ENCODE measurements around the gene CRYBA1. TPM values are rescaled to one million over a fixed set of nuclear protein-coding genes. Genes with fewer than 3 reads are reported as not detected.

Gene CRYBA1
- total RNA-seq, 1 experiment from 2014 or later, result not detected

DNA sequence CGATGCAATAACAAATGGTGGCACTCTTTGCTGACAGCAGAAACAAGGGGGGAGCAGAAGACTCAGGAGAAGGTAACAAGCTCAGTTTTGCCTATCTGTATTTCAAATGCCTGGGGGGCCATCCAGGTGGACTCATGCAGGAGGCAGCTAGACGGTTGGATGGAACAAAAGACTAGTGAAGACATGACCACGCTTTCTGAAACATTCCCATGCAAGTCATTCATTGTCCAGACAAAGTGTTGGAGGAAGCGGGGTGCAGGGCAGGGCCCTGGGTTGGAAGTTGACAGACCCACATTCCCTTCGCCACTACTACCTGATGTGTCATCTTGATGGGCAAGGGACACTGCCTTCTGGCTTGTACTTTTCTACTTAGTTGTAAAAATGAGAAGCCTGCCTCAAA, 29.8 kb upstream of the CRYBA1 start:
- no peak for DNase-seq (ENCODE audit: low read depth, low spot score)
- ChIA-PET RAD21 (ENCODE audit: low non-redundant PET in 1 of 2, low total read pairs in 2 of 2, uncharacterized antibody in 2 of 2, unreplicated experiment in 2 of 2) (no interaction called here), POLR2A (no interaction called here), CTCF (interaction anchor here (1.5 to 5.6 kb wide), 3 partner anchors 37 to 93 kb away, joined by 3 to 127 read pairs (median 5); partner anchors contain the start of gene MYO18A)
- H2AFZ ChIP-seq (ENCODE audit: low read depth, low read length, poor library complexity, severe bottlenecking), result no peak overlapping the region
- BruUV-seq (replicated peaks), result no TSS peak
- peaks cover 8% of the 10 kb centered on the region; the same call in 1 of the 2 replicates for H3K79me2 ChIP-seq (ENCODE audit: insufficient read depth, low read length)
- no peaks in the 10 kb centered on the region for H3K36me3 ChIP-seq (ENCODE audit: control insufficient read depth in 1 of 2, insufficient read depth in 2 of 2, low read length in 2 of 2)
- H4K20me1 ChIP-seq (ENCODE audit: insufficient read depth), result no peaks in the 10 kb centered on the region
- intact Hi-C loops (cut with micrococcal nuclease), result no loop called here
- no peaks in the 10 kb centered on the region for H3K9me2 ChIP-seq (ENCODE audit: insufficient read depth)
- H3K4me3 ChIP-seq (replicated peaks in 1 of 2; ENCODE audit: low read depth in 1 of 2, low read length in 2 of 2), result no peak overlapping the region
- no peak overlapping the region for H3K4me2 ChIP-seq (ENCODE audit: low read length)
- no peaks in the 10 kb centered on the region for H3K27me3 ChIP-seq (ENCODE audit: insufficient read depth, low read length)
- H3K4me1 ChIP-seq (ENCODE audit: control insufficient read depth in 1 of 2, insufficient read depth in 2 of 2, low read length in 2 of 2), result peaks cover 0 to 9% of the 10 kb centered on the region in 2 experiments; a peak in 1 of 4 replicates
- no peak overlapping the region for H3K27ac ChIP-seq (ENCODE audit: low read depth, low read length)
- ATAC-seq, result no peak
- no peak overlapping the region for H3K9ac ChIP-seq (ENCODE audit: low read length)
- no peaks in the 10 kb centered on the region for H3K9me3 ChIP-seq (ENCODE audit: control insufficient read depth in 1 of 2, insufficient read depth in 1 of 2, low read depth in 1 of 2, low read length in 2 of 2)
- no peak for TF ChIP-seq EGR1 (IDR thresholded peaks at IDR 0.05; ENCODE audit: low read depth)
- TF ChIP-seq, protein P1, sequence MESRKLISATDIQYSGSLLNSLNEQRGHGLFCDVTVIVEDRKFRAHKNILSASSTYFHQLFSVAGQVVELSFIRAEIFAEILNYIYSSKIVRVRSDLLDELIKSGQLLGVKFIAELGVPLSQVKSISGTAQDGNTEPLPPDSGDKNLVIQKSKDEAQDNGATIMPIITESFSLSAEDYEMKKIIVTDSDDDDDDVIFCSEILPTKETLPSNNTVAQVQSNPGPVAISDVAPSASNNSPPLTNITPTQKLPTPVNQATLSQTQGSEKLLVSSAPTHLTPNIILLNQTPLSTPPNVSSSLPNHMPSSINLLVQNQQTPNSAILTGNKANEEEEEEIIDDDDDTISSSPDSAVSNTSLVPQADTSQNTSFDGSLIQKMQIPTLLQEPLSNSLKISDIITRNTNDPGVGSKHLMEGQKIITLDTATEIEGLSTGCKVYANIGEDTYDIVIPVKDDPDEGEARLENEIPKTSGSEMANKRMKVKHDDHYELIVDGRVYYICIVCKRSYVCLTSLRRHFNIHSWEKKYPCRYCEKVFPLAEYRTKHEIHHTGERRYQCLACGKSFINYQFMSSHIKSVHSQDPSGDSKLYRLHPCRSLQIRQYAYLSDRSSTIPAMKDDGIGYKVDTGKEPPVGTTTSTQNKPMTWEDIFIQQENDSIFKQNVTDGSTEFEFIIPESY (IDR thresholded peaks at IDR 0.05; ENCODE audit: extremely low read depth, insufficient replicate concordance, low read length), result no peak
- TF ChIP-seq CBX3 (IDR thresholded peaks at IDR 0.05; ENCODE audit: low read depth), result no peak
- TF ChIP-seq FOSL1 (IDR thresholded peaks at IDR 0.05; ENCODE audit: low read depth), result no peak
- no peak for TF ChIP-seq YY1 (IDR thresholded peaks at IDR 0.05; ENCODE audit: extremely low read depth, insufficient replicate concordance, low read depth, low read length)
- no peak for TF ChIP-seq TCF7L2 (IDR thresholded peaks at IDR 0.05; ENCODE audit: borderline replicate concordance, extremely low read depth, insufficient read depth, insufficient read length)
- no peak for TF ChIP-seq ZFX (IDR thresholded peaks at IDR 0.05)
- TF ChIP-seq, protein P2, sequence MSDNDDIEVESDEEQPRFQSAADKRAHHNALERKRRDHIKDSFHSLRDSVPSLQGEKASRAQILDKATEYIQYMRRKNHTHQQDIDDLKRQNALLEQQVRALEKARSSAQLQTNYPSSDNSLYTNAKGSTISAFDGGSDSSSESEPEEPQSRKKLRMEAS (IDR thresholded peaks at IDR 0.05), result no peak
- TF ChIP-seq CEBPB (IDR thresholded peaks at IDR 0.05; ENCODE audit: low read depth), result no peak
- TF ChIP-seq ELF1 (IDR thresholded peaks at IDR 0.05; ENCODE audit: borderline replicate concordance, low read depth), result no peak
- no peak for TF ChIP-seq EZH2phosphoT487 (IDR thresholded peaks at IDR 0.05; ENCODE audit: borderline replicate concordance)
- TF ChIP-seq SRF (IDR thresholded peaks at IDR 0.05; ENCODE audit: low read depth), result no peak
- no peak for TF ChIP-seq SIN3A (IDR thresholded peaks at IDR 0.05; ENCODE audit: low read depth)
- TF ChIP-seq RAD21 (IDR thresholded peaks at IDR 0.05; ENCODE audit: low read depth), result no peak
- no peak for TF ChIP-seq POLR2A (IDR thresholded peaks at IDR 0.05; ENCODE audit: borderline replicate concordance, extremely low read depth, insufficient read depth, insufficient read length)
- TF ChIP-seq EZH2 (IDR thresholded peaks at IDR 0.05), result no peak
- no peak for TF ChIP-seq JUND (IDR thresholded peaks at IDR 0.05)
